Measurements from ENCODE around the gene SKP2.
"Not testable (repeated sequence)": the region's sequence is repeated elsewhere in the genome, so short reads cannot be mapped to it uniquely, and the experiment has no call there.

Gene SKP2

DNA sequence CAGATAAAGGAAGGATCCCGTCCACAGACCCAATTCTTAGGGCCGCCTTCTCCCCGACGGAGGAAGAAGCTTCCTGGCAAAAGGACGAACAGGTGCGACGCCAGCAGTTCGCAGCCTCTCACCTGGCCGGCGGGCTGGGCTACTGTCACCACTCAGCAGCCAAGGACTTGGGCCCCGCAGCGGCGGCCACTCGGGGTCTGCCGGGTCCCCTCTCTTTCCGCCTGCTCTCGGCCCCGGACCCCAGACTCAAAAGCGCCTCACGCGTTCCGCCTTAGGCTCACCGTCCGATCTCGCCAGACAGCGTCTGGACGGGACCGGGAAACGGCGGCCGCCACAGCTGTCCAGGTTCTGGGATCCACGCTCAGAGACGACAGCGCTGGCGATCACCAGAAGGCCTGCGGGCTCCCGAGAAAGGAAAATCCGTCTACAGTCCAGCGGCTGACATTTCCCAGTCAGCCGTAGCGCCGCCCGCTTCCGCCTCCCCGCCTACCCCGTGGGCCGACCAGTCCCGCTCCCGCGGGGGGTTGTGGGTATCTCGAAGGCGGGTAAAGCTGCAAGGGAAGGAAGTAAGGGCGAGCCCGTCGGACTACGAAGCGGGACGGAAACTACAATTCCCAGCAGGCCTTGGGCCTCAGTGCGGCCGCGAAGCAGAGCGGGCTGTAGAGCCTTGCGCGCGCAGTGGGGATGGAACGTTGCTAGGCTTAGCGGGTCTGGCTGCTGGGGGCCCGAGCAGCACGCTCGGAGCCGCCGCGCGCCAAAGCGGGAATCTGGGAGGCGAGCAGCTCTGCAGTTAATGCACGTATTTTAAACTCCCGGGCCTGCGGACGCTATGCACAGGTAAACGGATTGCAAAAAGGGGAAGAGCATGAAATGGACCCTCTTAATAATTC lies at the start of gene SKP2, which contains the start of gene LMBRD2:
Gene SKP2 (plus strand): TSS at position 678 of the 890 bp plus-strand sequence. CDS start 152 bp downstream, at position 830.
Gene LMBRD2 (minus strand): TSS at position 454 of the 890 bp plus-strand sequence. CDS start 8,538 bp downstream, outside the sequence.
- DNase-seq (ENCODE audit: low spot score) = peak; percentile 99

GRCh38 chr5:36105819-36106218 lies 46.1 kb upstream of the SKP2 start:
- DNase-seq (ENCODE audit: low spot score) = no peak

- no peak for DNase-seq (ENCODE audit: low spot score)
Measured at GRCh38 chr5:36108758-36109460, 43.0 kb upstream of the SKP2 start.

DNA sequence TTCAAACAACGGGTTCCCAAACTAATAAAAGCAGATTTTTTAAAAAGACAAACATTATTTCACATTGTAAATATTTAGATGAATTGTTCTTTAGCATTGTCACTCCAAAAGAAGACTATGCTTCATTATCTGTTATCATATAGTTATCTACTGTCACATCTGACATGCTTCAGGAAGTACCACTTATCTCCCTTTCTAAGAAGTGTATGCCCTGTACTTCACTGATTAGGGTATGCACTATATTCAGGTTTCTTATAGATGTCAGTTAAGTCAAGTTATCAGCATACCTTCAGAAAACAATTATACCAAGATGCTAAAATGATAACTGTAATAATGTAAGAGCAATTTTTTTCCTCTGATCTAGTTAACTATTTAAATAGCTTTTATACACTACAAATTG lies 40.7 kb upstream of the SKP2 start:
- DNase-seq (ENCODE audit: low spot score) = no peak

GRCh38 chr5:36125868-36126267 lies 26.0 kb upstream of the SKP2 start:
- DNase-seq (ENCODE audit: low spot score) = no peak

DNA sequence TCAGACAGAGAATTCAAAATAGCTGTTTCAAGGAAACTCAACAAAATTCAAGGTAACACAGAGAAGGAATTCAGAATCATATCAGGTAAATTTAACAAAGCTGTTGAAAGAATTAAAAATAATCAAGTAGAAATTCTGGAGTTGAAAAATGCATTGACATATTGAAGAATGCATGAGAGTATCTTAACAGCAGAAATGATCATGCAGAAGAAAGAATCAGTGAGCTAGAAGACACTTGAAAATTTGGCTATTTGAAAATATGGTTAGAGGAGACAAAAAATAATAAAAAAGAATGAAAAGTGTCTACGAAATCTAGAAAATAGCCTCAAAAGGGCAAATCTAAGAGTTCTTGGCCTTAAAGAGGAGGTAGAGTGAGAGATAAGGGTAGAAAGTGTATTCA lies 23.1 kb upstream of the SKP2 start:
- DNase-seq (ENCODE audit: low spot score) = no peak

- not testable (repeated sequence) for DNase-seq (ENCODE audit: low spot score)
Measured at GRCh38 chr5:36129666-36130065, 22.2 kb upstream of the SKP2 start.

- not testable (repeated sequence) for DNase-seq (ENCODE audit: low spot score)
Measured at GRCh38 chr5:36133009-36133408, 18.9 kb upstream of the SKP2 start.

GRCh38 chr5:36135988-36136387 lies 15.9 kb upstream of the SKP2 start:
- no peak for DNase-seq (ENCODE audit: low spot score)

GRCh38 chr5:36136581-36136980 lies 15.3 kb upstream of the SKP2 start:
- no peak for DNase-seq (ENCODE audit: low spot score)

DNA sequence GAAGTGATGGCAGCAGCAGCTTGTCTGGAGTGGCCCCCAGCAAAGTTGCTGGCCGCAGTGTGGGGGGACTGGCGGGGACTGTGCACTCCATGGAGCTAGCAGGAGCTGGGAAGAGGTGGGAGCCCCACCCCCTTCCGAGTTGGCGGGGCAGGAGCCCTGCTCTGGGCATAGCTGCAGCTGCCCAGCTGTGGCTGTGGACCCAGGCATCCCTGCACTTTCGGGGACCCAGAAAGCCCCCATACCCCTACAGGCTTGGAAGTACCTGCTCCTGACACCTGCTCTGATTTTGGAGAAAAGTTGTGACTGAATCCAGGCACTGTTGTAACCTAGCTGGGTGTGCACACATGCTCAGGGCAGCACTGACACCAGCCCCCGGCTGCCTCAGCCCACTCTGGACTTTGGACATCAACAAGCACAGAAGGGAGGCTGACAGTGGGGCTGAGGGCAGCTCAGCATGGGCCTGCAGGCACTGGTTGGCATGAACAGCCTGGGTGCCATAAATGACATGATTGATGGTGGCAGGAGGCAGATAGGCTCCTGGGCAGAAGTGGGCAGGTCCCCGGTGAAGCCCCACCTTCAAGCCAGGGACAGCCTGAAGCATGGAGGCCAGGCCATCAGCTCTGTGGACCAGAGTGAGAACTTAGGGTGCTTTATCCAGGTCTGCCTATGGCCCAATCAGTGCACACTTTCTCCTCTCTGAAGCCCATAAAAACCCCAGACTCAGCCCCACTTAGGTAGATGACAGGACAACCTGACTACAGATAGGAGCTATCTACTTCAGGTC lies 12.8 kb upstream of the SKP2 start:
- DNase-seq (ENCODE audit: low spot score) = no peak

DNA sequence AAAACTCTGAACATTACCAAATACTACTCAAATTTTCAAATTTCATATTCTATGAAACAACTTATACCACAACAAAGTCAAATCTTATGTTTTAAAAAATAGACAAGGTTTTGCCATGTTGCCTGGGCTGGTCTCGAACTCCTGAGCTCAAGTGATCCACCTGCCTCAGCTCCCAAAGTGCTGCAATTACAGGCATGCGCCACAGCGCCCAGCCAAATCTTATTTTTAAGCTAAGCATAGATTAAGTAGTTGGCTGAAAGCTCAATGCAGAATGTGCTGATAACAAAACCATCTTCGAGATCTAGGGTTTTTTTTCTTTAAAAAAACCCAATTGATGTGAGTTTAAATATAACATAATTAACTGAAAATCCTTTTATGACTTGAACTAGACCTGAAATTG lies 6.6 kb upstream of the SKP2 start:
- no peak for DNase-seq (ENCODE audit: low spot score)

- no peak for DNase-seq (ENCODE audit: low spot score)
Measured at GRCh38 chr5:36146390-36146789, 5.5 kb upstream of the SKP2 start.

DNA sequence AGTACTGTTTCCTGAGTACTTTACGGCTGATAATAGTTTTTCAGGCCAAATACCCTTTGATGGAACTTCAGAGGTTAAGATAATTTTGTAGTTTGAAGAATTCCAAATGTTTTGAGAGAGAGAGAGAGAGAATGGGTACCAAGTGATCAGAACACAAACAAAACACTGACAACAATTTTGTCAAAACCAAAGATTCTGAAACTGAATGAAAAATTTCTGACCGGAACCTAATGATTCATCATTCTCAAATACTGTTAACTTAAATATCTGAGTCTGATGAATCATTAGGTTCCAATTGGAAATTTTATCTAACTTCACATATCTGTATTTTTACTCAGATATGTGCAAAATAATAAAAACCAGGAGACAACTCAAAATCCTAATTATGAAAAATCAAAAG lies 4.2 kb upstream of the SKP2 start:
- DNase-seq (ENCODE audit: low spot score) = no peak

GRCh38 chr5:36150676-36151433 lies 1.1 kb upstream of the SKP2 start:
- DNase-seq (ENCODE audit: low spot score) = peak; percentile 32

GRCh38 chr5:36152324-36153297 lies 700 bp downstream of the SKP2 start:
- DNase-seq (ENCODE audit: low spot score) = no peak

DNA sequence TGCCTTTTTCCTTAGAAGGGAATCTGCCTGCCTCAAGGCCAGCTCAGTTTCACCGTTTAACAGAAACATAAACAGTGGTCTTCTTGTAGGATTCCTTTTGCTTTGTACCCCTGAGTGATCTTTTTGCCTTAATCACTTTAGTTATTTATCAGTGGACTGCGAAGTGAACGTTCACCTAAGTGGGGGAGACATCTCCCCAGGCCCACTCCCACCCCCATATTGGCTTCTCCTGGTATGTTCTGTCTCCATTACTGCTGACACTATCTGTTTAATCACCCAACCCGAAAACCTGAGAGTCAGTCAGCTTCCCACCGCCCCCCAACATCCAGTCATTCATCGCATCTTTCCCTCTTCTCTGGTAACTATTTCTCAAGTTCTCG lies 1.4 kb downstream of the SKP2 start:
- DNase-seq (ENCODE audit: low spot score) = no peak

GRCh38 chr5:36153726-36154125 lies 1.8 kb downstream of the SKP2 start:
- DNase-seq (ENCODE audit: low spot score) = no peak

DNA sequence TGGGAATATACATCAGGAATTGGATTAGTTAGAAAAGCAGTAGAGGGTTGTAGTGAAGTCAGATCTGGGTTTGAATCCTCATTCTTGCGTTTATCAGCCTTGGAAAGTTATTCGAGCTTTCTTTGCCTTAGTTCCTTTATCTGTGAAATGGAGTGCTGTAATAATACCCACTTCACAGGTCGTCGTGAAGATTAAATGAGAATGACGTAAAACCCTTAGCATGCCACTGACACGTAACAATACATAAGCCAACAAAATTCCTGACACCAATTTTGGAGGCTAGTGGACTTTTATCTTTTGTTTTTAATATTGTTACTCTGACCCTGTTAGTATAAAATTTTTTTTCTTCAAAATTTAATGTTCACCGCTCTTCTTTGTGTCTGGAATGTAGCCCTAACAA lies 3.4 kb downstream of the SKP2 start:
- no peak for DNase-seq (ENCODE audit: low spot score)

DNA sequence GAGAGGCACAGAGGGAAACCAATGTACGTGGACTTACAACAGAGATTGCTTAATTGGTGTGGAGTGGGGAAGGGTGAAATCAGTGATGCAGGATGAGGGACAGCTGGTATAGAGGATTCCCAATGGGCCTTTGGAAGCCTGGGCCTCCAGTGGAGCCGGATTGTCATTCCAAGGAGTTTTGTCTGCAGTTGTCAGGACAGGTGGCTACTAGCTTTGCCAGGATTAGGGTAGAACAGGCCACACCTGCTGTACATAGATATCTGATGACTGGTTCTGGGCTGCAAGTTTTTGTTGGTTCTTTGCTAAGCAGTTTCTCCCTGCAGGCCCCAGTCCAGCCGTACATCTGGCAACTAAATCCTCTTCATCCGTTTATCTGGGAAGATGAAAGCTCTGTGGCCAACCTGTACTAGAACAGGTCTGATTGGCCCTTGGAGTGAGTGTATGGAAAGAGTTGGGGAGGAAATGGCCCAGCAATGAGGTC lies 4.2 kb downstream of the SKP2 start:
- no peak for DNase-seq (ENCODE audit: low spot score)
